ENCODE results near the gene DNHD1.

DNA sequence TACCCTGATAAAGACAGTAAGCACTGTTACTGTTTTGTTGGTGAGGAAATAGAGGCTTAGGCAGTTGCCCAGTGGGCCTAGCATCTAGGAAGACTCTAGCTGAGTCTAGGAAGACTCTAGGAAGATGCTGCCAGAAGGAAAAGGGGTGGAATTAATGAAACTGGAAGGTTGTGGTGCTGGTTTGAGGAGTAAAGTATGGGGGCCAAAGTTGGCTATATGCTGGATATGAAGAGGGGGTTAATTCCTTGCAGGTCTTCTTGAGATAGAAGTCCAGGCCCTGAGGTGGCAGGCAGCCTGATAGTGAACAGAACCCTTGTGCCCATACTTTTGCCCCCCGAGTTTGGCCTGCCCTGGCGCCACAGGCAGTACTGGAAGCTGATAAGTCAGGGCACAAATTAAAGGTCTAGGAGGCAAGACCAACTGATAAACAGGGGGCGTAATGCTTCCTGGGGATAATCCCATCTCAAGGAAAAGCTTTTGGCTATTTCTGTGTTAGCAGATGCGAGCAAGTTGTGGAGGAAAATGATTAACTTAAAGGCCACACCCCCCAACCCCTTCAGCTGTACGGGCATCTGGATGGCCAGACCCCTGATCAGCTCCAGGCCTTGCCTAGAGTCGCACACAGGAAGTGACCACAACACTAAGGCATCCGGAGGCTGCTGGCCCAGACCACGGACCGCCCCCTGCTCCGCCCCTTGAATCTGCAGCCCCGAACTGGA, 109.5 kb downstream of the DNHD1 start:
- TF ChIP-seq, protein P1, sequence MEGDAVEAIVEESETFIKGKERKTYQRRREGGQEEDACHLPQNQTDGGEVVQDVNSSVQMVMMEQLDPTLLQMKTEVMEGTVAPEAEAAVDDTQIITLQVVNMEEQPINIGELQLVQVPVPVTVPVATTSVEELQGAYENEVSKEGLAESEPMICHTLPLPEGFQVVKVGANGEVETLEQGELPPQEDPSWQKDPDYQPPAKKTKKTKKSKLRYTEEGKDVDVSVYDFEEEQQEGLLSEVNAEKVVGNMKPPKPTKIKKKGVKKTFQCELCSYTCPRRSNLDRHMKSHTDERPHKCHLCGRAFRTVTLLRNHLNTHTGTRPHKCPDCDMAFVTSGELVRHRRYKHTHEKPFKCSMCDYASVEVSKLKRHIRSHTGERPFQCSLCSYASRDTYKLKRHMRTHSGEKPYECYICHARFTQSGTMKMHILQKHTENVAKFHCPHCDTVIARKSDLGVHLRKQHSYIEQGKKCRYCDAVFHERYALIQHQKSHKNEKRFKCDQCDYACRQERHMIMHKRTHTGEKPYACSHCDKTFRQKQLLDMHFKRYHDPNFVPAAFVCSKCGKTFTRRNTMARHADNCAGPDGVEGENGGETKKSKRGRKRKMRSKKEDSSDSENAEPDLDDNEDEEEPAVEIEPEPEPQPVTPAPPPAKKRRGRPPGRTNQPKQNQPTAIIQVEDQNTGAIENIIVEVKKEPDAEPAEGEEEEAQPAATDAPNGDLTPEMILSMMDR (IDR thresholded peaks at IDR 0.05; ENCODE audit: poor library complexity), result no peak
- TF ChIP-seq EZH2phosphoT487 (IDR thresholded peaks at IDR 0.05; ENCODE audit: low read depth, severe bottlenecking, unreplicated experiment) (no peak), EZH2 (IDR thresholded peaks at IDR 0.05; ENCODE audit: borderline replicate concordance) (no peak)

Measured in hepatocyte (in vitro differentiated cells).